NB4 (cell line): ENCODE results near the gene MEGF6.
A peak's percentile ranks its signal among the peaks of the same experiment; 100 is the strongest.

Experiments used
- DNase-seq: peaks from one replicate; pipeline ENCODE4 v3.0.0; 2010; ENCODE audit warnings: low read depth
- H3K4me3 ChIP-seq: one replicate; pipeline ENCODE4 v1.5.1; 2011; ENCODE audit warnings: mild to moderate bottlenecking, low read depth, low read length, moderate library complexity
- MYC ChIP-seq: IDR thresholded peaks from 2 replicates; pipeline ENCODE4 v1.6.1; 2011; ENCODE audit warnings: low read depth, low read length
- POLR2A ChIP-seq: IDR thresholded peaks from 2 replicates; pipeline ENCODE4 v1.6.1; 2011; ENCODE audit warnings: mild to moderate bottlenecking; ENCODE audit not compliant: insufficient read length; ENCODE audit errors: extremely low read depth
- TF ChIP-seq, protein P1 (sequence below): IDR thresholded peaks from 2 replicates; pipeline ENCODE4 v1.6.1; 2011; ENCODE audit warnings: low read depth, low read length
- TF ChIP-seq, protein P2 (sequence below): IDR thresholded peaks from one replicate; pipeline ENCODE4 v1.5.1; 2012; ENCODE audit warnings: low read depth, low read length

MEGF6 gene

GRCh38 chr1:3629561-3630160 is 18.4 kb upstream of the MEGF6 start:
- no peak for DNase-seq
- TF ChIP-seq, protein P1, sequence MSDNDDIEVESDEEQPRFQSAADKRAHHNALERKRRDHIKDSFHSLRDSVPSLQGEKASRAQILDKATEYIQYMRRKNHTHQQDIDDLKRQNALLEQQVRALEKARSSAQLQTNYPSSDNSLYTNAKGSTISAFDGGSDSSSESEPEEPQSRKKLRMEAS, result no peak
- H3K4me3 ChIP-seq, result no peak overlapping the region

DNA sequence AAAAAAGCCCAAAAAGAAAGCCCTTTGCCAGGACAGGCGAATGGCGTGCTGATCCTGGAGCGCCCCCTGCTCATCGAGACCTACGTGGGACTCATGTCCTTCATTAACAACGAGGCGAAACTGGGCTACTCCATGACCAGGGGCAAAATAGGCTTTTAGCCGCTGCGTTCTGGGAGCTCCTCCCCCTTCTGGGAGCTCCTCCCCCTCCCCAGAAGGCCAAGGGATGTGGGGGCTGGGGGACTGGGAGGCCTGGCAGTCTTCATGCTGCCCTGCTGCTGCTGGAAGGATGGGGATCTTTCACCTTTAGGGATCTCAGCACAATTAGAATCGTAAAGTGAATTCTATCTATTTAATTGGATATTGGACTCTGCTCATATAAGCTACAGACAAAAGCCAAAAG is 17.1 kb upstream of the MEGF6 start:
- no peak overlapping the region for H3K4me3 ChIP-seq
- no peak for TF ChIP-seq MYC
- TF ChIP-seq, protein P1, result no peak
- TF ChIP-seq POLR2A, result no peak
- TF ChIP-seq, protein P2, sequence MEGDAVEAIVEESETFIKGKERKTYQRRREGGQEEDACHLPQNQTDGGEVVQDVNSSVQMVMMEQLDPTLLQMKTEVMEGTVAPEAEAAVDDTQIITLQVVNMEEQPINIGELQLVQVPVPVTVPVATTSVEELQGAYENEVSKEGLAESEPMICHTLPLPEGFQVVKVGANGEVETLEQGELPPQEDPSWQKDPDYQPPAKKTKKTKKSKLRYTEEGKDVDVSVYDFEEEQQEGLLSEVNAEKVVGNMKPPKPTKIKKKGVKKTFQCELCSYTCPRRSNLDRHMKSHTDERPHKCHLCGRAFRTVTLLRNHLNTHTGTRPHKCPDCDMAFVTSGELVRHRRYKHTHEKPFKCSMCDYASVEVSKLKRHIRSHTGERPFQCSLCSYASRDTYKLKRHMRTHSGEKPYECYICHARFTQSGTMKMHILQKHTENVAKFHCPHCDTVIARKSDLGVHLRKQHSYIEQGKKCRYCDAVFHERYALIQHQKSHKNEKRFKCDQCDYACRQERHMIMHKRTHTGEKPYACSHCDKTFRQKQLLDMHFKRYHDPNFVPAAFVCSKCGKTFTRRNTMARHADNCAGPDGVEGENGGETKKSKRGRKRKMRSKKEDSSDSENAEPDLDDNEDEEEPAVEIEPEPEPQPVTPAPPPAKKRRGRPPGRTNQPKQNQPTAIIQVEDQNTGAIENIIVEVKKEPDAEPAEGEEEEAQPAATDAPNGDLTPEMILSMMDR, result no peak
- DNase-seq, result no peak

DNA sequence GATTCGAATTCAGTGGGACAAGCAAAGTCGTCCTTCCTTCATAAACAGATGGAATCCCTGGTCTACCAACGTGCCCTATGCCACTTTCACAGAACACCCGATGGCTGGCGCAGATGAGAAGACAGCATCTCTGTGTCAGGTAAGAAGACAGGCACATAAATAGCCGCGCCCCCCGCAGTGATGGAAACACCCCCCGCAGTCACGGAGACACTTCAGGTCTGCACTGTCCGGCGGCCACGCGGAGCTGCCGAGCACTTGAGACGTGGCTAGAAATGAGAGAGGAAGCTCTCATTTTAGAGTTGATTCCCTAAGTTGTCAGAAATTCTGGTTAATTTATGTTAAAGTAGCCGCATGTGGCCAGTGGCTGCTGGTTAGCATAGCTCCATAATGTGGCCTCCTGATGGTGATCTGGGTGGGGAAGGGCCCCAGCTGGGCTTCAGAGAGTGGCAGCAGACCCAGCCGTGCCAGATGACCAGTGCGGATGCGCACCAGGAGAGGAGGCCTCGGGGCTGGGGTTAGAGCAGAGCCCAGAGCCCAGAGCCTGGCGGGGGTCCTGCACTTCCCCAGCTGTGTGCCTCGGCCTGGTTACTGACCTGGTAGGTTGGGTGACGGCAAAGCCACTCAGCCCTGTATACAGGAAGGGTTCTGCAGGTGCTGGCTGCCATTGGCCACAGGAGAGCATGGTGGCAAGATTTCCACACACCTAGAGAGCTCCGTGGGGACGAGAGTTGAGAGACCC is 16.4 kb upstream of the MEGF6 start:
- no peak for DNase-seq
- no peak overlapping the region for H3K4me3 ChIP-seq
- no peak for TF ChIP-seq MYC

DNA sequence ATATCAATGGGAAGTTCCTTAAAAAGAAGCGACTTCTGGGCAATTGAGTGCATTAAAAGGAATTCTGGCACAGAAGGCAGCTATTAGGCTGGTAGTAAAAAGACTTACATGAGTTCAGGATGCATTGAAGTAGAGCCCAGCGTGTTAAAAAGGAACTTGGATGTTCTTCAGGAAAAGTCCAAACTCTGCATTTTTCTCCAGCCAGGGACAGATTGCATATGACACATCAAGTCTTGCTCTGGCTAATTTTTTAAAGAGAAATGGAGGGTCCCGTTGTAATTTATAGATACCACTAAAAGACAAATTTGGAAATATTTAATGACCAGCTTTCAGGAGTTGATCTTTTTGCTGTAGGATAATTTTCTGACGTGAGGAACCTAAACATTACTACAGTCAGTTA is 14.7 kb upstream of the MEGF6 start:
- TF ChIP-seq MYC (no peak), POLR2A (no peak)
- TF ChIP-seq, protein P1, result no peak
- TF ChIP-seq, protein P2, result no peak
- DNase-seq, result no peak
- H3K4me3 ChIP-seq, result peak overlapping the region; percentile 57

DNA sequence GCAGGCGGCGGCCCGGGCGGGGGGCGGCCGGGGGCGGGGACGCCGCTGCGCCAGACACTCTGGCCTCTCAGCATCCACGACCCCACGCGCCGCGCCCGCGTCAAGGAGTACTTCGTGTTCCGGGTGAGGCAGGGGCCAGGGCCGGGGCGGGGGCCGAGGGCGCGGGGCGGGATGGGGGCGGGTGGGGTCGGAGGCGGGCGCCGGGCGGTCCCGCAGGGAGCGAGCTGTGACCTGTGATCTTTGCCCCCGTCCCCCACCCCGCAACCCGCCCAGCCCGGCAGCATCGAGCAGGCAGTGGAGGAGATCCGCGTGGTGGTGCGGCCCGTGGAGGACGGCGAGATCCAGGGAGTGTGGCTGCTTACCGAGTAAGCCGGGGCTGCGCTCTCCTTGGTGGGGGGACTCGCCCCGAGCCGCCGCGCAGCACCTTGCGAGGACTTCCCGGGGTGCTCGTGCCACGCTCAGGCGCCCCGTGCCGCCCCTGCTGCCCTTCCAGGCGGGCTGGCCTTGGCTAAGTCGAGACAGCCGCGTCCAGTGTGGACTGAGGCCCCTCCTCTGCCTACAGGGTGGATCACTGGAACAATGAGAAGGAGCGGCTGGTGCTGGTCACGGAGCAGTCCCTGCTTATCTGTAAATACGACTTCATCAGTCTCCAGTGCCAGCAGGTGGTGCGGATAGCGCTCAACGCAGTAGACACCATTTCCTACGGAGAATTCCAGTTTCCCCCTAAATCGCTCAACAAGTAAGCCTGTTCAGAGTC is 14.0 kb upstream of the MEGF6 start:
- DNase-seq, result peak; percentile 30
- H3K4me3 ChIP-seq, result peak overlapping the region; percentile 57
- no peak for TF ChIP-seq MYC
- TF ChIP-seq, protein P1, result no peak
- TF ChIP-seq POLR2A, result no peak
- TF ChIP-seq, protein P2, result no peak

- DNase-seq, result peak; percentile 95
- peak within 1 kb of the TSS; percentile 61 for H3K4me3 ChIP-seq
- TF ChIP-seq, protein P1, result peak; percentile 56; the same call in 1 of the 2 replicates
- TF ChIP-seq MYC, result no peak
- no peak for TF ChIP-seq POLR2A
- TF ChIP-seq, protein P2, result no peak
These were observed 13.2 kb upstream of the MEGF6 start, which contains the start of gene TPRG1L for GRCh38 chr1:3624200-3625136. Gene TPRG1L, plus strand, starts transcription at chr1:3625015. Its CDS starts 58 bp downstream, at chr1:3625073.
